Esophagus squamous epithelium (tissue), 5 donors: ENCODE measurements around the gene PLTP. TPM values are rescaled to one million over a fixed set of nuclear protein-coding genes. Genes with fewer than 3 reads are reported as not detected.

Experiments
- DNase-seq: peaks from one replicate; lab custom pipeline; 2025; lab: John Stamatoyannopoulos, UW
- H3K27ac ChIP-seq, 4 donors: fragments of 200-600 bp; sonication (generic); one replicate each; pipeline ENCODE4 v1.5.1; 2016 to 2019; ENCODE audit warnings: mild to moderate bottlenecking in 1 of 4
- H3K27me3 ChIP-seq, 4 donors: fragments of 200-600 bp; sonication (generic); 1 replicate in 3 of 4; 2 replicates in 1 of 4; pipeline versions ENCODE4 v1.5.1 to v1.6.0; 2017 to 2021; ENCODE audit warnings: antibody characterized with exemption in 1 of 4
- H3K36me3 ChIP-seq, 3 donors: fragments of 200-600 bp; sonication (generic); one replicate each; pipeline ENCODE4 v1.5.1; 2016 to 2019
- H3K4me1 ChIP-seq, 3 donors: fragments of 200-600 bp; sonication (generic); one replicate each; pipeline ENCODE4 v1.5.1; 2017 to 2019
- H3K4me3 ChIP-seq, 4 donors: fragments of 200-600 bp; sonication (generic); 1 replicate in 3 of 4; 2 replicates in 1 of 4; pipeline ENCODE4 v1.5.1; 2016 to 2019; ENCODE audit warnings: mild to moderate bottlenecking in 2 of 4, moderate library complexity in 1 of 4
- H3K9me3 ChIP-seq, 3 donors: fragments of 200-600 bp; sonication (generic); one replicate each; pipeline ENCODE4 v1.5.1; 2016 to 2019
- CTCF ChIP-seq, 6 experiments: fragments of 450-650 bp in 4 of 6; fragments of 200-600 bp in 2 of 6; sonication (generic) in 2 of 6; IDR thresholded peaks; one replicate each; pipeline ENCODE4 v1.5.1; 2016 to 2019; ENCODE audit warnings: antibody characterized with exemption in 6 of 6, mild to moderate bottlenecking in 4 of 6, moderate library complexity in 4 of 6
- POLR2A ChIP-seq, 4 donors: fragments of 450-650 bp; IDR thresholded peaks; one replicate each; pipeline ENCODE4 v1.6.1; 2017; ENCODE audit warnings: antibody characterized with exemption in 4 of 4, mild to moderate bottlenecking in 4 of 4, moderate library complexity in 3 of 4
- WGBS, 2 donors: methylation state at CpG; one replicate each; pipeline ENCODE4 v1.1.5; 2018; 5-methylcytosine and 5-hydroxymethylcytosine counted together
- intact Hi-C: fragments of 100-400 bp; cut with DNase I; formaldehyde crosslinking; loops from one replicate; pipeline ENCODE4 v1.15.0; 2022
- total RNA-seq, 4 donors: library from RNA; depleted of rRNA; stranded (reverse); fragments of >200 nt; gene quantifications; one replicate each; pipeline ENCODE4 v1.1.0, GENCODE V29; 2016
- donor health status: DM: yes; HTN: yes; CAD: no.

The PLTP gene
- total RNA-seq, 4 donors from 2014 or later, result 5.9 to 248 (median 92.6) TPM

DNA sequence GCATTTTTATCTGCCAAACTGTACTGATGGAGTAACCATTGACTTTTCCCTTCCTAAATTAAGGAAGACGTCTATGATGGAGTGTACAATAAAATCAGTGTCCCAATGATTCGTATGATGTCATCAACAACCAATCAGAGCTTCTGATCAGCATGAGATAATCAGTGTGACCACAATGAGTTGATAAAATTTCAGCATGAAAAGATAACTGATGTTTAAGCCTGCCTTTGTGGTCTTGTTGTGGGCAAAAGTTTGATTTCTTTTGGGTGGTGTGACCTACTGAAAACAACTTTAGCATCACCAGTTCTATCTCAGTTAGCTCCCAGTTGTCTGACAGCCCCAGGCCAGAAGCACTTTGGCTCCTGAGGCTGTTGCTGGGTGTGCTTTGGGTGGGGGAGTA, 25.8 kb upstream of the PLTP start:
- TF ChIP-seq POLR2A (IDR thresholded peaks at IDR 0.05) (no peak), CTCF (IDR thresholded peaks at IDR 0.05) (no peak)
- intact Hi-C loops, result no loop called here
- Histone ChIP-seq H3K36me3 (peaks cover 34 to 64% (median 47%) of the 10 kb centered on the region in 3 donors), H3K4me1 (peaks cover 16 to 61% (median 18%) of the 10 kb centered on the region in 3 donors), H3K27me3 (no peaks in the 10 kb centered on the region), H3K27ac (no peak overlapping the region), H3K9me3 (no peaks in the 10 kb centered on the region), H3K4me3 (no peak overlapping the region)
- no peak for DNase-seq
- WGBS, 2 donors, result 65 to 83% methylated on average over 2 of the region's 2 CpGs

- Histone ChIP-seq H3K4me1 (peaks cover 16 to 61% (median 18%) of the 10 kb centered on the region in 3 donors), H3K4me3 (peak overlapping the region; percentile 91 to 99 (median 97)), H3K27ac (peak overlapping the region; percentile 92 to 100 (median 100)), H3K9me3 (no peaks in the 10 kb centered on the region), H3K36me3 (peaks cover 21 to 47% (median 31%) of the 10 kb centered on the region in 3 donors), H3K27me3 (no peaks in the 10 kb centered on the region)
- WGBS, 2 donors, result 8 to 10% methylated on average over 17 to 18 of the region's 21 CpGs
- TF ChIP-seq POLR2A (IDR thresholded peaks at IDR 0.05), result no peak
- TF ChIP-seq CTCF (IDR thresholded peaks at IDR 0.05), result no peak
- DNase-seq, result no peak
- intact Hi-C loops, result no loop called here
These were observed 23.6 kb upstream of the PLTP start for GRCh38 chr20:45935416-45936046.

DNA sequence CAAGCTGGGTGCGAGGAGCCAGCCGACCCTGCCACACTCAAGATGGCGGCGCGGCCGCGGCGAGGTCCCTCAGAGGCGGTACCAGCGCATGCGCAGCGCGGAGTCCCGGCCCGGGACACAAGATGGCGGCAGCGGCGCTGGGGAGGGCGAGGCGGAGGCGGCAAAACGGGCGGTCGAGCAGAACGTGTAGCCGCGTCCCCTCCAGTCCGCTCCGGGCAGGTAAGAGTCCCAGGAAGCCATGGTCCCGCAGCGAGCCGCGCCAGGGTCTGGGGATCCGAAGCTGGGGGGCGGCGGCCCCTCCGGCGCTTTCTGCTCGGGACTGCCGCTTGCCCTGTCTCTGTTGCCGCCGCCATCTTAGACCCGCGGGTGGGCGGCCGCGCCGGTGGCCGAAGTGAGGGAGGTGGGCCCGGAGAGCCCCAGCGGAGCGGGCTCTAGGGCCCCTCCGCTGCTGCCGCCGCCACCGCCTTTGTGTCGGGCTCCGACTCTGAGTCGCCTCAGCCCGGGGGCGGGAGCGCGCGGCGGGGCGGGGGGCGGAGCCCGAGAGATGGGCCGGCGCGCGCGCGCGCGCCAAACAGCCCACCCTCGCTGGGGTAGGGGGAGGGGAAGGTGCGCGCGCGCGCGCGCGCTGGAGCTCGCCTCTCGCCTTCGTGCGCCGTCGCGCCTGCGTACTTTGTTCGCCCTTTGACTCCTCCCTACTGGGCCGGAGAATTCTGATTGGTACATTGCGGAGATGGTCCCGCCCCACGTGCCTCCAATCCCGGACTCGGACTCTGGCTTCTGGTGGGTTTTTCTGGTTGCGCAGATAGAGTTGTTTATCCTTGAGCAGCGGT, 22.8 kb upstream of the PLTP start, which contains the start of gene PCIF1:
Gene PCIF1 (plus strand): TSS at position 98 of the 830 bp plus-strand sequence. CDS start 4,317 bp downstream, outside the sequence.
- H3K9me3 ChIP-seq, result no peaks in the 10 kb centered on the region
- WGBS, 2 donors, result 0% methylated on average over 7 to 21 of the region's 102 CpGs
- H3K27me3 ChIP-seq, result no peaks in the 10 kb centered on the region
- intact Hi-C loops, result no loop called here
- peak; percentile 81 for DNase-seq
- TF ChIP-seq CTCF (IDR thresholded peaks at IDR 0.05) (peak in 1 of 6 experiments; percentile 10), POLR2A (IDR thresholded peaks at IDR 0.05) (peak in 3 of 4 donors; percentile 53 to 99 (median 96))
- H3K4me1 ChIP-seq, result peaks cover 16 to 53% (median 16%) of the 10 kb centered on the region in 3 donors
- peaks cover 17 to 40% (median 23%) of the 10 kb centered on the region in 3 donors for H3K36me3 ChIP-seq
- peak within 1 kb of the TSS; percentile 91 to 99 (median 97) for H3K4me3 ChIP-seq
- peak within 1 kb of the TSS; percentile 100 for H3K27ac ChIP-seq

GRCh38 chr20:45934046-45934585, 22.2 kb upstream of the PLTP start:
- intact Hi-C loops, result no loop called here
- Histone ChIP-seq H3K27ac (peak overlapping the region; percentile 100), H3K4me3 (peak overlapping the region; percentile 91 to 99 (median 97)), H3K27me3 (no peaks in the 10 kb centered on the region), H3K4me1 (peaks cover 12 to 47% (median 16%) of the 10 kb centered on the region in 3 donors), H3K9me3 (no peaks in the 10 kb centered on the region), H3K36me3 (peaks cover 13 to 33% (median 17%) of the 10 kb centered on the region in 3 donors)
- no peak for DNase-seq
- WGBS, 2 donors, result 0% methylated on average over 4 to 10 of the region's 34 CpGs
- TF ChIP-seq CTCF (IDR thresholded peaks at IDR 0.05), result no peak
- TF ChIP-seq POLR2A (IDR thresholded peaks at IDR 0.05), result no peak
